Measurements from ENCODE around the gene AFDN. TPM values are rescaled to one million over a fixed set of nuclear protein-coding genes. Genes with fewer than 3 reads are reported as not detected.

AFDN gene
- total RNA-seq, 1 donor from 2014 or later: 162 TPM

DNA sequence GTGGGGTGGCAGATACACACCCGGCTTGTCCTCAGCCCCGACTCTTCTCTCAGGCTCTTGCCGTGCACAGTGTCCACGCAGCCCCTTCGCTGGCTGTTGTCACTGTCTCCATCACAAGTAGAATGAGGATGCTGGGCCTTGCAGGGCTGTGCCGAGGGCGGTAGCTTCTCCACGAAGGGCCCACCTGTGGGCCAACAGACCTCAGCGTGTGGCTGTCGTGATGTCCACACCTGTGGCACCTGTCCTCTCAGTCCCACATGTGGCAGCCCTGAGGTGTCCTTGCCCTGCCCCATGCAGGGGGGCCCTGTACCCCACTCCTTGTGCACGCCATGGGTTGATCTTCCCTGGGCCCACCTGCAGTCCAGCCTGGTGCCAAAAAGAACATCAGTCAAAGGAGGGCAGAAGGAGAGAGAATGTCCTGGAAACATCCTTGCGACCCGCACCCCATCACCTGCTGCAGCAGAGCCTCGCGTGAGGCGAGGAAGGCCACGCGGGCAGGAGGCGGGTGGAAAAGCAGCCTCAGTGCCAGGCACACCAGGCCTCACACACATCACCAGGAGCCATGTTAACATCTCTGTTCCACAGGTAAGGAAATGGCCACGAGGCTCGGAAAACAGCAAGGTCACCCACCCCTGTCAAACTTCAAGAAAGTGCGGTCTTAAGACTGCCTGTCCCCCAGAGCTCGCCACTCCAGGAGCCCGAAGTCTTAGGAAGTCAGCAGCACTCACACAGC lies 22.3 kb upstream of the AFDN start:
- intact Hi-C loops (cut with DNase I): no loop called here
- H3K4me1 ChIP-seq: no peaks in the 10 kb centered on the region
- no peak overlapping the region for H3K27ac ChIP-seq
- H3K27me3 ChIP-seq: no peaks in the 10 kb centered on the region
- H3K36me3 ChIP-seq: no peaks in the 10 kb centered on the region
- no peaks in the 10 kb centered on the region for H3K9me3 ChIP-seq
- H3K4me3 ChIP-seq: no peak overlapping the region
- DNase-seq (ENCODE audit: extremely low spot score in 2 of 2): no peak
- TF ChIP-seq POLR2A (IDR thresholded peaks at IDR 0.05): no peak
- TF ChIP-seq, protein P1, sequence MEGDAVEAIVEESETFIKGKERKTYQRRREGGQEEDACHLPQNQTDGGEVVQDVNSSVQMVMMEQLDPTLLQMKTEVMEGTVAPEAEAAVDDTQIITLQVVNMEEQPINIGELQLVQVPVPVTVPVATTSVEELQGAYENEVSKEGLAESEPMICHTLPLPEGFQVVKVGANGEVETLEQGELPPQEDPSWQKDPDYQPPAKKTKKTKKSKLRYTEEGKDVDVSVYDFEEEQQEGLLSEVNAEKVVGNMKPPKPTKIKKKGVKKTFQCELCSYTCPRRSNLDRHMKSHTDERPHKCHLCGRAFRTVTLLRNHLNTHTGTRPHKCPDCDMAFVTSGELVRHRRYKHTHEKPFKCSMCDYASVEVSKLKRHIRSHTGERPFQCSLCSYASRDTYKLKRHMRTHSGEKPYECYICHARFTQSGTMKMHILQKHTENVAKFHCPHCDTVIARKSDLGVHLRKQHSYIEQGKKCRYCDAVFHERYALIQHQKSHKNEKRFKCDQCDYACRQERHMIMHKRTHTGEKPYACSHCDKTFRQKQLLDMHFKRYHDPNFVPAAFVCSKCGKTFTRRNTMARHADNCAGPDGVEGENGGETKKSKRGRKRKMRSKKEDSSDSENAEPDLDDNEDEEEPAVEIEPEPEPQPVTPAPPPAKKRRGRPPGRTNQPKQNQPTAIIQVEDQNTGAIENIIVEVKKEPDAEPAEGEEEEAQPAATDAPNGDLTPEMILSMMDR (IDR thresholded peaks at IDR 0.05): no peak

DNA sequence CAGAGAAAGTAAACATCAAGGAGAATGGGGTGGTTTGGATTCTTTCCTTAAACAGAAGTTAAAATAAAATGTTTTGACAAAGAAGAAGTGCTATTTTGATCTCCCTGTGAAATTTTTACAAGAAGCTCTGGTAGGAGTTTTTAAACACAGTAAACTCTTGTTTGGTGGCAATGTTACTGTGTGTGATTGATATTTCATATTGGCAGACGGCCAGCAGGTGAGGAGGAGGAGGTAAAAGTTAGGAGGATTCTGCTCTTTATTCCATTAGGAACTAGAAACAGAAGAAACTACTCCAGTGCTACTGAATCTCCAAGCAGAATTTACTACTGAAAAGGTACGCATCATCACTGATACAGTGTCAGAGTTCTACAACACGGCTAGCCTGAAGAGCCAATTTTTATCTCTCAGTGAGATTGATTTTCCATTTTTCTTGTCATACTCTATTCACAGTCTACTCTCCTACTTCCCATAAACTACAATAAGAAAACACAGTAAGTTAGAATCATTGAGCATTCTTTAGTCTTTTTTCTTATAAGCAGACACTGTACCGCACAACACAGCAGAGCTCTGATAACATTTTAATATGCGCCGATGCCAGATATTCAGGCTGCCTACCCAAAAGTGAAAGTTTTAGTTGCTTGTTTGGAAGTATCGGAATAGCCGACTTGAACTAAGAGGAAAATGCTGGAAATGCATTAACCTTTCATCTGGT lies 21.2 kb upstream of the AFDN start:
- Histone ChIP-seq H3K27me3 (no peaks in the 10 kb centered on the region), H3K9me3 (no peaks in the 10 kb centered on the region), H3K27ac (no peak overlapping the region), H3K36me3 (no peaks in the 10 kb centered on the region), H3K4me3 (no peak overlapping the region), H3K4me1 (no peaks in the 10 kb centered on the region)
- intact Hi-C loops (cut with DNase I): no loop called here
- no peak for DNase-seq (ENCODE audit: extremely low spot score in 2 of 2)
- TF ChIP-seq, protein P1 (IDR thresholded peaks at IDR 0.05): no peak
- no peak for TF ChIP-seq POLR2AphosphoS5 (IDR thresholded peaks at IDR 0.05; ENCODE audit: insufficient read depth in 1 of 2, low read depth in 1 of 2)
- TF ChIP-seq POLR2A (IDR thresholded peaks at IDR 0.05): no peak

DNA sequence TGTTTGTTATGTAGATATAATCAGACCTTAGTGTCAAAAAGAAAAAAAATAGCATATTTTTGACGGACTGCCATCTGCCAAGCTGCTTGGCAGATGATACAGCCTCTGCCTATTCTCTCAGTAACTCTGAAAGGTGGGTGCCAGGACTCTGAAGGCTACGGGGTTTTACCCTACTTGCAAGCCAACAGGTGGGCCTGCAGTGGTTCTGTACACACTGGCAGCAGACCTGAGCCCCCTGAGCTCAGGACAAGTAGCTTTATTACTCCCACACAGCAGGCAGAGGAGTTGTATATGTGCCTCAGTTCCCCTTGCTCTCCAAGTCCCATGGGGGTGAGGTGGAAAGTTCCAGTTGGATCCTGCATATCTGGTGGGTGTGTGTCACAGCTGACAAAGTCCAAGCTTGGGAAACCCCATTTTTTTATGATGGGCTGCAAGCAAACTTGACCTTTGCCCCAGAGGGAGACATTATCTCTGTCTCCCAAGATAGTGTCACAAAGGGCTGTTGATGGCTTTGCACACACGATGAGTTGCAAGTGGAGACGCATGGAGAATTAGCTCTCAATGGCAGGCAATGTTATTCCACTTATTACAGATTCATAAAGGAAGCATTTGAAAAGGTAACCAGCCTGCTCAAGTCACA lies 20.5 kb upstream of the AFDN start:
- intact Hi-C loops (cut with DNase I): no loop called here

DNA sequence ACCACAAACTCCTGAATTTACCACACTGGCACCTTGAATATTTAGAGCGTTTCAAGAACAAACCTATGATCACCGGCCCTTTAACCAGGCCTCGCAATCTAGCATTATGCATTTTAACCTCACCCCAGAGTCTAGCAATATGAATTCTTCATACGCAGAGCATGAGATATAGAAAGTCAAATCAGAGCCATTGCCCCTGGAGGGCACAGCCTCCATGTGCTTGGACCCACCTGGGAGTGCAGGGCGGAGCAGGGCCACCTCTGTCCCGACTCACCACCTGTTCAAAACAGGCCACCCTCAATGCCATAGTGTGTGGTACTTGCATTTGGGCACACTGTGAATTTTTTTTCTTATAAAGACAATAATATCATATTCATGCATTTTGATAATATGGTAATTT lies 19.5 kb upstream of the AFDN start:
- Histone ChIP-seq H3K27ac (no peak overlapping the region), H3K9me3 (no peaks in the 10 kb centered on the region), H3K36me3 (no peaks in the 10 kb centered on the region), H3K4me1 (no peaks in the 10 kb centered on the region), H3K4me3 (no peak overlapping the region), H3K27me3 (no peaks in the 10 kb centered on the region)
- no peak for DNase-seq (ENCODE audit: extremely low spot score in 2 of 2)
- intact Hi-C loops (cut with DNase I): no loop called here
- TF ChIP-seq POLR2A (IDR thresholded peaks at IDR 0.05) (no peak), POLR2AphosphoS5 (IDR thresholded peaks at IDR 0.05; ENCODE audit: insufficient read depth in 1 of 2, low read depth in 1 of 2) (no peak)
- TF ChIP-seq, protein P1 (IDR thresholded peaks at IDR 0.05): no peak

More for the DNA sequence above, 20.5 kb upstream of the AFDN start:
- Histone ChIP-seq H3K27me3 (no peaks in the 10 kb centered on the region), H3K36me3 (no peaks in the 10 kb centered on the region), H3K4me1 (no peaks in the 10 kb centered on the region), H3K27ac (no peak overlapping the region), H3K4me3 (no peak overlapping the region), H3K9me3 (no peaks in the 10 kb centered on the region)
- TF ChIP-seq POLR2A (IDR thresholded peaks at IDR 0.05) (no peak), POLR2AphosphoS5 (IDR thresholded peaks at IDR 0.05; ENCODE audit: insufficient read depth in 1 of 2, low read depth in 1 of 2) (no peak)
- TF ChIP-seq, protein P1 (IDR thresholded peaks at IDR 0.05): no peak
- DNase-seq (ENCODE audit: extremely low spot score in 2 of 2): no peak

Measured in vagina (tissue), 2 donors.